Caco-2 (cell line): ENCODE data around the gene NTN1. TPM values are rescaled to one million over a fixed set of nuclear protein-coding genes. Genes with fewer than 3 reads are reported as not detected.
"Not testable (repeated sequence)": the region's sequence is repeated elsewhere in the genome, so short reads cannot be mapped to it uniquely, and the experiment has no call there.

Experiments used
- BruUV-seq: library from RNA; stranded (reverse); fragments of 400-500 nt; replicated peaks from 2 replicates; lab custom pipeline; 2021; lab: Mats Ljungman, UMichigan
- CTCF ChIA-PET: fragments of 300-600 bp; sonication (Branson Sonifier 250); formaldehyde crosslinking; loops from one replicate; lab custom pipeline; 2022; ENCODE audit warnings: antibody characterized with exemption; lab: Charles Lee
- POLR2A ChIA-PET: fragments of 300-600 bp; sonication (Branson Sonifier 250); formaldehyde crosslinking; loops from one replicate; lab custom pipeline; 2022; ENCODE audit warnings: antibody characterized with exemption; lab: Charles Lee
- DNase-seq, 2 experiments: peaks; one replicate each; pipeline versions ENCODE4 v3.0.0 to v3.0.0-alpha.2; 2020 to 2022
- H3K27me3 ChIP-seq: replicated peaks from 2 replicates; pipeline ENCODE4 v1.6.0; 2011; ENCODE audit warnings: low read length; ENCODE audit not compliant: control insufficient read depth, insufficient read depth
- H3K36me3 ChIP-seq: 2 replicates; pipeline ENCODE4 v1.5.1; 2011; ENCODE audit warnings: low read length; ENCODE audit not compliant: control insufficient read depth, insufficient read depth
- H3K4me1 ChIP-seq: fragments of 250-450 bp; sonication (Bioruptor Pico); 2 replicates; pipeline ENCODE4 v1.5.1; 2020; ENCODE audit warnings: mild to moderate bottlenecking
- H3K4me3 ChIP-seq: 2 replicates; pipeline ENCODE4 v1.5.1; 2011; ENCODE audit warnings: low read depth, mild to moderate bottlenecking, control low read depth, low read length
- H3K9me3 ChIP-seq: fragments of 250-450 bp; sonication (Bioruptor Pico); 2 replicates; pipeline ENCODE4 v1.5.1; 2020; ENCODE audit warnings: mild to moderate bottlenecking, moderate library complexity
- H3K27ac Mint-ChIP-seq: one replicate; pipeline ENCODE4 v1.8.0; 2022; ENCODE audit warnings: mixed read lengths; ENCODE audit not compliant: unreplicated experiment
- H3K27me3 Mint-ChIP-seq: one replicate; pipeline ENCODE4 v1.8.0; 2022; ENCODE audit warnings: mixed read lengths; ENCODE audit not compliant: insufficient read depth, unreplicated experiment
- H3K36me3 Mint-ChIP-seq: one replicate; pipeline ENCODE4 v1.8.0; 2022; ENCODE audit warnings: mild to moderate bottlenecking, mixed read lengths; ENCODE audit not compliant: insufficient read depth, unreplicated experiment
- H3K4me1 Mint-ChIP-seq: one replicate; pipeline ENCODE4 v1.8.0; 2022; ENCODE audit warnings: low read depth, mixed read lengths; ENCODE audit not compliant: unreplicated experiment
- H3K4me3 Mint-ChIP-seq: one replicate; pipeline ENCODE4 v1.8.0; 2022; ENCODE audit warnings: mild to moderate bottlenecking, moderate library complexity, mixed read lengths; ENCODE audit not compliant: unreplicated experiment
- H3K9me3 Mint-ChIP-seq: one replicate; pipeline ENCODE4 v1.8.0; 2022; ENCODE audit warnings: mixed read lengths; ENCODE audit not compliant: unreplicated experiment
- intact Hi-C: fragments of 100-400 bp; cut with micrococcal nuclease; formaldehyde crosslinking; loops from one replicate; pipeline ENCODE4 v1.10.0; 2022; ENCODE audit not compliant: unreplicated experiment
- total RNA-seq: library from RNA; stranded (reverse); gene quantifications from 2 replicates; pipeline ENCODE4 v1.2.3, GENCODE V29; 2022
- TF ChIP-seq, protein P1 (sequence below), 2 experiments: fragments of 200-600 bp in 1 of 2; IDR thresholded peaks; 1 replicate in 1 of 2; 2 replicates in 1 of 2; pipeline versions ENCODE4 v1.5.1 to v1.8.0; 2011 to 2022; ENCODE audit warnings: antibody characterized with exemption in 1 of 2, control low read depth in 1 of 2, inconsistent platforms in 1 of 2, low read depth in 1 of 2, low read length in 1 of 2, mild to moderate bottlenecking in 1 of 2, moderate library complexity in 1 of 2; ENCODE audit not compliant: insufficient read depth in 1 of 2, severe bottlenecking in 1 of 2, unreplicated experiment in 1 of 2

NTN1 gene
- total RNA-seq, 1 experiment from 2014 or later = 0.88 TPM

DNA sequence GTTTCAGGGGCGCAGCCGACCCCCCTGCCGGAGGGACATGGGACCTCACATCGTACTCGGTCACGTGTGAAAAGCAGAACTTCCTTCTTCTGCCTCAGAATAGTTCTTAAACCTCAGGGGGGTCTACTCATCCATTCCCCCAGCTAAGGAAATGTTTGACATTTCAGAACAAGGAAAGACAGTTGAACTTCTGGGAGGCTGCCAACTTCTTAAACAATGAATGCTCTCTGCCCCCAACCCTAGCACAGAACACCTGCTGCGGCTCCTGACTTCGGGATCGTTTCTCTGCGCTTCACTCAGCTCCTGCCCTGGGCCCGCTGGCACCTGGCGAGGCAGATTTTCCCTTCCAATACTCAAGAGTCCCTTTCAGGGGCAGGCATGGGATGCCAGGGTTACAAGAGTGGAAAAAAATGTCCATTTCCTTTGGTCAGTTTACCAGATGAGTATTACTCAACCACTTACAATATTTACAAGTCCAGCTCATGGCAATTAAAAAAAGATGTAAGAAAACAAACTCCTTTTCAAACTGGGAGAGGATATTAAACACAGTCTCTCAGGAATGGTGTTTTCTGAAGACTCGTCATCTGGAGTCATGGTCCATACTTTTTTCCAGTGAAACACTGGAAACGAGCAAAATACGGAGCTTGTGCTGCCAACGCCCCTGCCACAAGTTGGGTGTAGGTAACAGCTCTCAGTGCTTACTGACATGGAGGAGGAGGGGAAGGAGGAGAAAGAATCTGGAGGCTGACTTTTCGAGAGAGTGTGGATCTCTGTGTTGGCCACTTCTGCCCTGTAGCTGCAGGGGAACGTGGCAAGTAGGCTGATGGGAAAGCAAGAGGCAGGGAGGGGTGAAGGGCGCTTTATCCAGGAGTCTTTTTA, 235.7 kb downstream of the NTN1 start:
- no peaks in the 10 kb centered on the region for H3K4me1 ChIP-seq
- H3K27me3 ChIP-seq = no peaks in the 10 kb centered on the region
- Mint-ChIP-seq H3K4me3 (no peak overlapping the region), H3K36me3 (no peaks in the 10 kb centered on the region), H3K27me3 (no peaks in the 10 kb centered on the region), H3K27ac (peak overlapping the region; percentile 24), H3K4me1 (peaks cover 15% of the 10 kb centered on the region), H3K9me3 (no peaks in the 10 kb centered on the region)
- intact Hi-C loops = no loop called here
- H3K9me3 ChIP-seq = no peaks in the 10 kb centered on the region
- CTCF ChIA-PET = no interaction called here
- no peaks in the 10 kb centered on the region for H3K36me3 ChIP-seq
- no peak for DNase-seq
- TF ChIP-seq, protein P1, sequence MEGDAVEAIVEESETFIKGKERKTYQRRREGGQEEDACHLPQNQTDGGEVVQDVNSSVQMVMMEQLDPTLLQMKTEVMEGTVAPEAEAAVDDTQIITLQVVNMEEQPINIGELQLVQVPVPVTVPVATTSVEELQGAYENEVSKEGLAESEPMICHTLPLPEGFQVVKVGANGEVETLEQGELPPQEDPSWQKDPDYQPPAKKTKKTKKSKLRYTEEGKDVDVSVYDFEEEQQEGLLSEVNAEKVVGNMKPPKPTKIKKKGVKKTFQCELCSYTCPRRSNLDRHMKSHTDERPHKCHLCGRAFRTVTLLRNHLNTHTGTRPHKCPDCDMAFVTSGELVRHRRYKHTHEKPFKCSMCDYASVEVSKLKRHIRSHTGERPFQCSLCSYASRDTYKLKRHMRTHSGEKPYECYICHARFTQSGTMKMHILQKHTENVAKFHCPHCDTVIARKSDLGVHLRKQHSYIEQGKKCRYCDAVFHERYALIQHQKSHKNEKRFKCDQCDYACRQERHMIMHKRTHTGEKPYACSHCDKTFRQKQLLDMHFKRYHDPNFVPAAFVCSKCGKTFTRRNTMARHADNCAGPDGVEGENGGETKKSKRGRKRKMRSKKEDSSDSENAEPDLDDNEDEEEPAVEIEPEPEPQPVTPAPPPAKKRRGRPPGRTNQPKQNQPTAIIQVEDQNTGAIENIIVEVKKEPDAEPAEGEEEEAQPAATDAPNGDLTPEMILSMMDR (IDR thresholded peaks at IDR 0.05; ENCODE audit: insufficient read depth in 1 of 2, low read depth in 1 of 2, low read length in 1 of 2, severe bottlenecking in 1 of 2, unreplicated experiment in 1 of 2) = no peak
- H3K4me3 ChIP-seq = no peak overlapping the region
- POLR2A ChIA-PET = no interaction called here
- no TSS peak for BruUV-seq

DNA sequence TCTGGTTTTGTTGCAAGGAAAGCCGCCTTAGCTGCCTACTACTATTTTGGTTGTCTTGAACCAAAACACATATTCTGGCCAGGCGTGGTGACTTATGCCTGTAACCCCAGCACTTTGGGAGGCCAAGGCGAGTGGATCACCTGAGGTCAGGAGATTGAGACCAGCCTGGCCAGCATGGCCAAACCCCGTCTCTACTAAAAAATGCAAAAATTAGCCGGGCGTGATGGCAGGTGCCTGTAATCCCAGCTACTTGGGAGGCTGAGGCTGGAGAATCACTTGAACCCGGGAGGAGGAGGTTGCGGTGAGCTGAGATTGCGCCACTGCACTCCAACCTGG, 236.3 kb downstream of the NTN1 start:
- H3K4me3 Mint-ChIP-seq, H3K27me3 Mint-ChIP-seq, H3K36me3 ChIP-seq, H3K9me3 Mint-ChIP-seq, H3K4me3 ChIP-seq, intact Hi-C loops, H3K36me3 Mint-ChIP-seq, H3K9me3 ChIP-seq, H3K4me1 ChIP-seq, DNase-seq, BruUV-seq, POLR2A ChIA-PET, H3K27me3 ChIP-seq: not testable (repeated sequence)
- H3K4me1 Mint-ChIP-seq = peaks cover 15% of the 10 kb centered on the region
- H3K27ac Mint-ChIP-seq = peak overlapping the region; percentile 24
- CTCF ChIA-PET = interaction anchor here (0.6 kb wide), 1 partner anchor 61 kb away, joined by 4 read pairs; no protein-coding TSS in a partner anchor

DNA sequence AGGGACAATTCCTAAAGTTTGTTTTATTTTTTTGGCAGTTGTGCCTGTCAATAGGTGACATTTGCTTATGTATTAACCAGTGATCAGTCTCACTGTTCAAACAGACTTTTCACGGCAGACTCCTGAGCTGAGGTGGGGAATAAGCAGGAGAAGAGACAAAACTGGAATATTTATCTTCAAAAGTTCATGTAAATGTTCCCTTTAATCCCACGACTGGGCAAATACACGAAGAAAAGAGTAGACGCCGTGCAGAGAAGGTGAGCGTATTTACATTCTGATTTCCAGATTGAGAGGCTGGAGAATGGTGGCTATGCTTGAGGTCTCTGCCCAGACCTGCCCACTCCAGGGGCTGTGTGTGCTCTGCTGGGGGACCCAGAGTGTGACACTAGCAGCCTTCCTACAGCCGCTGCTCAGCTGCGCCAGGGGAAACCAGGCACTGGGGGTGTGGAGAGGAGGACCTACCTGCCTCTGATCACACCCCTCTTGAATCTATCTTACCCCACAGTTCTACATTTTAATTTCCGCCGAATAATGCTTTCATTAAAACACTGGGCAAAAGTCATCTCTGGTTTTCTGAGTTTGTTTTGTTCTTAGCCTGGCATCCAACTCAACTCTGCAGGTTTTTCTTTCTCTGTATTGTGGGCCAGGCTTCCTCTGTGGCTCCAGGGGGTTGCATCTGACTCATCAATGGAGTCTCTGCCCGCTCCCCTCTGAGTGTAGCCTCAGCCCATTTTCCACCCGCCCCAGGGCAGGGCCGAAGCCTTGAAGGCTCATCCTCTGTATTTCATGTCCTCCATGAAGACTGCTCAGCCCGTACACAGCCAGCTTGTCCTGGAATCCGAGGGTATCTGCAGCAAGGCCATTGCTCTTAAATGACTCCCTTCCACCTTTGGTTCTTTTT, 237.1 kb downstream of the NTN1 start:
- TF ChIP-seq, protein P1 (IDR thresholded peaks at IDR 0.05; ENCODE audit: insufficient read depth in 1 of 2, low read depth in 1 of 2, low read length in 1 of 2, severe bottlenecking in 1 of 2, unreplicated experiment in 1 of 2) = no peak
- H3K4me1 ChIP-seq = no peaks in the 10 kb centered on the region
- Mint-ChIP-seq H3K9me3 (no peaks in the 10 kb centered on the region), H3K27ac (no peak overlapping the region), H3K27me3 (no peaks in the 10 kb centered on the region), H3K4me1 (peaks cover 15% of the 10 kb centered on the region), H3K36me3 (no peaks in the 10 kb centered on the region), H3K4me3 (no peak overlapping the region)
- H3K36me3 ChIP-seq = no peaks in the 10 kb centered on the region
- H3K4me3 ChIP-seq = no peak overlapping the region
- BruUV-seq = no TSS peak
- CTCF ChIA-PET = interaction anchor here (0.6 kb wide), 1 partner anchor 61 kb away, joined by 4 read pairs; no protein-coding TSS in a partner anchor
- POLR2A ChIA-PET = no interaction called here
- intact Hi-C loops = no loop called here
- H3K27me3 ChIP-seq = no peaks in the 10 kb centered on the region
- H3K9me3 ChIP-seq = no peaks in the 10 kb centered on the region
- peak; percentile 23 to 37 for DNase-seq
